Measurements from ENCODE around the gene F7. TPM values are rescaled to one million over a fixed set of nuclear protein-coding genes. Genes with fewer than 3 reads are reported as not detected.

The F7 gene
- total and polyA plus RNA-seq, 2 donors = 0.14 to 0.24 TPM

GRCh38 chr13:113069861-113070805, 35.5 kb upstream of the F7 start:
- H3K36me3 ChIP-seq (ENCODE audit: control insufficient read depth in 2 of 2, insufficient read depth in 2 of 2, low read length in 1 of 2) = peaks cover 0 to 5% of the 10 kb centered on the region in 2 donors
- no peak for DNase-seq (ENCODE audit: low read depth in 6 of 9, low spot score in 9 of 9)
- no peak overlapping the region for H3K4me3 ChIP-seq (ENCODE audit: low read length in 2 of 2)

GRCh38 chr13:113070855-113071254, 34.7 kb upstream of the F7 start:
- Histone ChIP-seq H3K4me3 (ENCODE audit: low read length in 2 of 2) (no peak overlapping the region), H3K27me3 (ENCODE audit: control insufficient read depth in 2 of 2, insufficient read depth in 1 of 2, low read length in 1 of 2) (no peaks in the 10 kb centered on the region), H3K4me1 (ENCODE audit: control insufficient read depth in 2 of 2, insufficient read depth in 2 of 2, low read length in 2 of 2) (no peaks in the 10 kb centered on the region), H3K27ac (ENCODE audit: low read depth in 1 of 2, low read length in 1 of 2) (no peak overlapping the region), H3K36me3 (ENCODE audit: control insufficient read depth in 2 of 2, insufficient read depth in 2 of 2, low read length in 1 of 2) (peaks cover 0 to 5% of the 10 kb centered on the region in 2 donors), H3K9me3 (ENCODE audit: control insufficient read depth in 2 of 2, insufficient read depth in 1 of 2, low read length in 1 of 2) (peaks cover 0 to 14% of the 10 kb centered on the region in 2 donors)
- WGBS = 91% methylated on average over 8 of the region's 8 CpGs
- DNase-seq (ENCODE audit: low read depth in 6 of 9, low spot score in 9 of 9) = no peak

More at GRCh38 chr13:113069861-113070805, 35.5 kb upstream of the F7 start:
- WGBS = 97% methylated on average over 41 of the region's 41 CpGs
- H3K9me3 ChIP-seq (ENCODE audit: control insufficient read depth in 2 of 2, insufficient read depth in 1 of 2, low read length in 1 of 2) = peaks cover 0 to 14% of the 10 kb centered on the region in 2 donors
- no peaks in the 10 kb centered on the region for H3K27me3 ChIP-seq (ENCODE audit: control insufficient read depth in 2 of 2, insufficient read depth in 1 of 2, low read length in 1 of 2)
- H3K27ac ChIP-seq (ENCODE audit: low read depth in 1 of 2, low read length in 1 of 2) = no peak overlapping the region
- H3K4me1 ChIP-seq (ENCODE audit: control insufficient read depth in 2 of 2, insufficient read depth in 2 of 2, low read length in 2 of 2) = no peaks in the 10 kb centered on the region

GRCh38 chr13:113072376-113072775, 33.2 kb upstream of the F7 start:
- H3K9me3 ChIP-seq (ENCODE audit: control insufficient read depth in 2 of 2, insufficient read depth in 1 of 2, low read length in 1 of 2) = peaks cover 0 to 7% of the 10 kb centered on the region in 2 donors
- no peak overlapping the region for H3K4me3 ChIP-seq (ENCODE audit: low read length in 2 of 2)
- H3K36me3 ChIP-seq (ENCODE audit: control insufficient read depth in 2 of 2, insufficient read depth in 2 of 2, low read length in 1 of 2) = peaks cover 0 to 5% of the 10 kb centered on the region in 2 donors
- H3K27ac ChIP-seq (ENCODE audit: low read depth in 1 of 2, low read length in 1 of 2) = no peak overlapping the region
- no peak for DNase-seq (ENCODE audit: low read depth in 6 of 9, low spot score in 9 of 9)
- WGBS = 97% methylated on average over 3 of the region's 3 CpGs
- no peaks in the 10 kb centered on the region for H3K27me3 ChIP-seq (ENCODE audit: control insufficient read depth in 2 of 2, insufficient read depth in 1 of 2, low read length in 1 of 2)
- H3K4me1 ChIP-seq (ENCODE audit: control insufficient read depth in 2 of 2, insufficient read depth in 2 of 2, low read length in 2 of 2) = no peaks in the 10 kb centered on the region

- Histone ChIP-seq H3K27me3 (ENCODE audit: control insufficient read depth in 2 of 2, insufficient read depth in 1 of 2, low read length in 1 of 2) (no peaks in the 10 kb centered on the region), H3K4me3 (ENCODE audit: low read length in 2 of 2) (no peak overlapping the region), H3K4me1 (ENCODE audit: control insufficient read depth in 2 of 2, insufficient read depth in 2 of 2, low read length in 2 of 2) (no peaks in the 10 kb centered on the region), H3K27ac (ENCODE audit: low read depth in 1 of 2, low read length in 1 of 2) (no peak overlapping the region), H3K36me3 (ENCODE audit: control insufficient read depth in 2 of 2, insufficient read depth in 2 of 2, low read length in 1 of 2) (peaks cover 0 to 5% of the 10 kb centered on the region in 2 donors), H3K9me3 (ENCODE audit: control insufficient read depth in 2 of 2, insufficient read depth in 1 of 2, low read length in 1 of 2) (peaks cover 0 to 7% of the 10 kb centered on the region in 2 donors)
- WGBS = 94% methylated on average over 11 of the region's 11 CpGs
- DNase-seq (ENCODE audit: low read depth in 6 of 9, low spot score in 9 of 9) = no peak
Observed at GRCh38 chr13:113073942-113074341, 31.6 kb upstream of the F7 start.

- DNase-seq (ENCODE audit: low read depth in 6 of 9, low spot score in 9 of 9) = no peak
- no peaks in the 10 kb centered on the region for H3K27me3 ChIP-seq (ENCODE audit: control insufficient read depth in 2 of 2, insufficient read depth in 1 of 2, low read length in 1 of 2)
- H3K27ac ChIP-seq (ENCODE audit: low read depth in 1 of 2, low read length in 1 of 2) = no peak overlapping the region
- H3K9me3 ChIP-seq (ENCODE audit: control insufficient read depth in 2 of 2, insufficient read depth in 1 of 2, low read length in 1 of 2) = peaks cover 0 to 7% of the 10 kb centered on the region in 2 donors
- H3K36me3 ChIP-seq (ENCODE audit: control insufficient read depth in 2 of 2, insufficient read depth in 2 of 2, low read length in 1 of 2) = peaks cover 0 to 5% of the 10 kb centered on the region in 2 donors
- 92% methylated on average over 18 of the region's 18 CpGs for WGBS
- H3K4me1 ChIP-seq (ENCODE audit: control insufficient read depth in 2 of 2, insufficient read depth in 2 of 2, low read length in 2 of 2) = no peaks in the 10 kb centered on the region
- H3K4me3 ChIP-seq (ENCODE audit: low read length in 2 of 2) = no peak overlapping the region
Observed at GRCh38 chr13:113074401-113074800, 31.2 kb upstream of the F7 start.

GRCh38 chr13:113074876-113075275, 30.7 kb upstream of the F7 start:
- Histone ChIP-seq H3K9me3 (ENCODE audit: control insufficient read depth in 2 of 2, insufficient read depth in 1 of 2, low read length in 1 of 2) (peaks cover 0 to 4% of the 10 kb centered on the region in 2 donors), H3K27ac (ENCODE audit: low read depth in 1 of 2, low read length in 1 of 2) (no peak overlapping the region), H3K36me3 (ENCODE audit: control insufficient read depth in 2 of 2, insufficient read depth in 2 of 2, low read length in 1 of 2) (peaks cover 0 to 5% of the 10 kb centered on the region in 2 donors), H3K4me1 (ENCODE audit: control insufficient read depth in 2 of 2, insufficient read depth in 2 of 2, low read length in 2 of 2) (no peaks in the 10 kb centered on the region), H3K4me3 (ENCODE audit: low read length in 2 of 2) (no peak overlapping the region), H3K27me3 (ENCODE audit: control insufficient read depth in 2 of 2, insufficient read depth in 1 of 2, low read length in 1 of 2) (no peaks in the 10 kb centered on the region)
- DNase-seq (ENCODE audit: low read depth in 6 of 9, low spot score in 9 of 9) = no peak
- WGBS = 98% methylated on average over 22 of the region's 22 CpGs

- DNase-seq (ENCODE audit: low read depth in 6 of 9, low spot score in 9 of 9) = no peak
- H3K27me3 ChIP-seq (ENCODE audit: control insufficient read depth in 2 of 2, insufficient read depth in 1 of 2, low read length in 1 of 2) = no peaks in the 10 kb centered on the region
- H3K27ac ChIP-seq (ENCODE audit: low read depth in 1 of 2, low read length in 1 of 2) = no peak overlapping the region
- WGBS = 97% methylated on average over 17 of the region's 17 CpGs
- no peaks in the 10 kb centered on the region for H3K4me1 ChIP-seq (ENCODE audit: control insufficient read depth in 2 of 2, insufficient read depth in 2 of 2, low read length in 2 of 2)
- H3K36me3 ChIP-seq (ENCODE audit: control insufficient read depth in 2 of 2, insufficient read depth in 2 of 2, low read length in 1 of 2) = no peaks in the 10 kb centered on the region
- no peak overlapping the region for H3K4me3 ChIP-seq (ENCODE audit: low read length in 2 of 2)
- no peaks in the 10 kb centered on the region for H3K9me3 ChIP-seq (ENCODE audit: control insufficient read depth in 2 of 2, insufficient read depth in 1 of 2, low read length in 1 of 2)
Observed at GRCh38 chr13:113075711-113076110, 29.9 kb upstream of the F7 start.

GRCh38 chr13:113076681-113077401, 28.8 kb upstream of the F7 start:
- Histone ChIP-seq H3K9me3 (ENCODE audit: control insufficient read depth in 2 of 2, insufficient read depth in 1 of 2, low read length in 1 of 2) (no peaks in the 10 kb centered on the region), H3K36me3 (ENCODE audit: control insufficient read depth in 2 of 2, insufficient read depth in 2 of 2, low read length in 1 of 2) (no peaks in the 10 kb centered on the region), H3K27me3 (ENCODE audit: control insufficient read depth in 2 of 2, insufficient read depth in 1 of 2, low read length in 1 of 2) (no peaks in the 10 kb centered on the region), H3K27ac (ENCODE audit: low read depth in 1 of 2, low read length in 1 of 2) (no peak overlapping the region), H3K4me1 (ENCODE audit: control insufficient read depth in 2 of 2, insufficient read depth in 2 of 2, low read length in 2 of 2) (no peaks in the 10 kb centered on the region), H3K4me3 (ENCODE audit: low read length in 2 of 2) (no peak overlapping the region)
- 97% methylated on average over 39 of the region's 39 CpGs for WGBS
- DNase-seq (ENCODE audit: low read depth in 6 of 9, low spot score in 9 of 9) = no peak

GRCh38 chr13:113077566-113077952, 28.0 kb upstream of the F7 start:
- Histone ChIP-seq H3K4me3 (ENCODE audit: low read length in 2 of 2) (no peak overlapping the region), H3K9me3 (ENCODE audit: control insufficient read depth in 2 of 2, insufficient read depth in 1 of 2, low read length in 1 of 2) (no peaks in the 10 kb centered on the region), H3K27ac (ENCODE audit: low read depth in 1 of 2, low read length in 1 of 2) (no peak overlapping the region), H3K27me3 (ENCODE audit: control insufficient read depth in 2 of 2, insufficient read depth in 1 of 2, low read length in 1 of 2) (no peaks in the 10 kb centered on the region), H3K4me1 (ENCODE audit: control insufficient read depth in 2 of 2, insufficient read depth in 2 of 2, low read length in 2 of 2) (no peaks in the 10 kb centered on the region), H3K36me3 (ENCODE audit: control insufficient read depth in 2 of 2, insufficient read depth in 2 of 2, low read length in 1 of 2) (no peaks in the 10 kb centered on the region)
- DNase-seq (ENCODE audit: low read depth in 6 of 9, low spot score in 9 of 9) = no peak
- 91% methylated on average over 20 of the region's 20 CpGs for WGBS
